CD14-positive monocyte (primary cell): ENCODE measurements around the gene FOSB. TPM values are rescaled to one million over a fixed set of nuclear protein-coding genes. Genes with fewer than 3 reads are reported as not detected.
"Not testable (repeated sequence)": the region's sequence is repeated elsewhere in the genome, so short reads cannot be mapped to it uniquely, and the experiment has no call there.

ENCODE experiments used
- DNase-seq, 3 donors: peaks; one replicate each; pipeline ENCODE4 v3.0.0-alpha.2; 2011 to 2022
- H2AFZ ChIP-seq: 2 replicates; pipeline ENCODE4 v1.6.0; 2012; ENCODE audit warnings: mild to moderate bottlenecking, low read depth, low read length, inconsistent platforms; ENCODE audit not compliant: insufficient read depth, poor library complexity, severe bottlenecking
- H3K27ac ChIP-seq, 2 donors: 1 replicate in 1 of 2; 2 replicates in 1 of 2; pipeline ENCODE4 v1.5.1; 2012 to 2013; ENCODE audit warnings: low read length in 2 of 2, control low read depth in 1 of 2, inconsistent platforms in 1 of 2, low read depth in 1 of 2, mild to moderate bottlenecking in 1 of 2
- H3K27me3 ChIP-seq, 2 donors: one replicate each; pipeline versions ENCODE4 v1.6.0 to v1.6.1; 2011 to 2013; ENCODE audit warnings: low read length in 2 of 2; ENCODE audit not compliant: control insufficient read depth in 2 of 2, insufficient read depth in 2 of 2
- H3K36me3 ChIP-seq, 2 donors: replicated peaks in 1 of 2; 1 replicate in 1 of 2; 2 replicates in 1 of 2; pipeline versions ENCODE4 v1.5.1 to v1.6.1; 2012 to 2013; ENCODE audit warnings: low read length in 2 of 2, control low read depth in 1 of 2, inconsistent platforms in 1 of 2, mild to moderate bottlenecking in 1 of 2; ENCODE audit not compliant: insufficient read depth in 2 of 2, control insufficient read depth in 1 of 2
- H3K4me1 ChIP-seq, 2 donors: 1 replicate in 1 of 2; 2 replicates in 1 of 2; pipeline versions ENCODE4 v1.5.1 to v1.6.1; 2012 to 2013; ENCODE audit warnings: low read length in 2 of 2, control low read depth in 1 of 2, inconsistent platforms in 1 of 2, mild to moderate bottlenecking in 1 of 2, moderate library complexity in 1 of 2; ENCODE audit not compliant: insufficient read depth in 2 of 2, control insufficient read depth in 1 of 2
- H3K4me2 ChIP-seq: replicated peaks from 2 replicates; pipeline ENCODE3; 2012; ENCODE audit warnings: low read length, moderate library complexity, mild to moderate bottlenecking; ENCODE audit not compliant: poor library complexity, severe bottlenecking; ENCODE audit errors: extremely low read depth
- H3K4me3 ChIP-seq, 3 experiments: fragments of 200-600 bp in 1 of 3; sonication (generic) in 1 of 3; replicated peaks in 1 of 3; 1 replicate in 2 of 3; 2 replicates in 1 of 3; pipeline ENCODE4 v1.5.1; 2011 to 2013; ENCODE audit warnings: low read length in 3 of 3, mild to moderate bottlenecking in 3 of 3, control low read depth in 2 of 3, low read depth in 2 of 3, inconsistent platforms in 1 of 3, moderate library complexity in 1 of 3
- H3K79me2 ChIP-seq: 2 replicates; pipeline ENCODE4 v1.6.0; 2012; ENCODE audit warnings: mild to moderate bottlenecking, control low read depth, inconsistent platforms, low read length, moderate library complexity; ENCODE audit not compliant: insufficient read depth
- H3K9ac ChIP-seq: 2 replicates; pipeline ENCODE4 v1.6.0; 2017; ENCODE audit warnings: low read length, mild to moderate bottlenecking; ENCODE audit not compliant: insufficient read depth, poor library complexity, severe bottlenecking
- H3K9me3 ChIP-seq, 2 donors: replicated peaks in 1 of 2; 1 replicate in 1 of 2; 2 replicates in 1 of 2; pipeline versions ENCODE4 v1.5.1 to v1.6.1; 2012 to 2013; ENCODE audit warnings: low read length in 2 of 2, control low read depth in 1 of 2; ENCODE audit not compliant: control insufficient read depth in 1 of 2, insufficient read depth in 1 of 2
- H4K20me1 ChIP-seq: 2 replicates; pipeline ENCODE4 v1.6.0; 2012; ENCODE audit warnings: mild to moderate bottlenecking, low read length, control low read depth, moderate library complexity; ENCODE audit not compliant: insufficient read depth
- H3K27ac Mint-ChIP-seq, 7 donors: one replicate each; pipeline ENCODE4 v1.8.0; 2020; ENCODE audit warnings: mild to moderate bottlenecking in 7 of 7, mixed read lengths in 7 of 7, moderate library complexity in 6 of 7, inconsistent platforms in 2 of 7
- H3K27me3 Mint-ChIP-seq, 3 donors: one replicate each; pipeline ENCODE4 v1.8.0; 2021 to 2022; ENCODE audit warnings: low read depth in 3 of 3, mild to moderate bottlenecking in 3 of 3, mixed read lengths in 3 of 3, moderate library complexity in 3 of 3, inconsistent platforms in 1 of 3
- H3K36me3 Mint-ChIP-seq, 2 donors: one replicate each; pipeline ENCODE4 v1.8.0; 2020; ENCODE audit warnings: mixed read lengths in 2 of 2, inconsistent platforms in 1 of 2, mild to moderate bottlenecking in 1 of 2
- H3K4me1 Mint-ChIP-seq: one replicate; pipeline ENCODE4 v1.8.0; 2020; ENCODE audit warnings: mild to moderate bottlenecking, mixed read lengths
- H3K4me3 Mint-ChIP-seq, 2 donors: one replicate each; pipeline ENCODE4 v1.8.0; 2020; ENCODE audit warnings: mild to moderate bottlenecking in 2 of 2, mixed read lengths in 2 of 2, moderate library complexity in 1 of 2
- H3K9me3 Mint-ChIP-seq, 7 donors: one replicate each; pipeline ENCODE4 v1.8.0; 2020 to 2022; ENCODE audit warnings: mixed read lengths in 7 of 7, mild to moderate bottlenecking in 6 of 7, moderate library complexity in 6 of 7, inconsistent platforms in 2 of 7
- CTCF ChIP-seq: fragments of 200-600 bp; IDR thresholded peaks from one replicate; pipeline ENCODE4 v1.8.0; 2022; ENCODE audit warnings: antibody characterized with exemption, mild to moderate bottlenecking
- WGBS: methylation state at CpG from one replicate; pipeline ENCODE4 v1.1.5; 2013; ENCODE audit warnings: missing lambda C conversion rate; ENCODE audit not compliant: insufficient coverage; 5-methylcytosine and 5-hydroxymethylcytosine counted together
- intact Hi-C, 2 donors: fragments of 100-400 bp; cut with micrococcal nuclease; formaldehyde crosslinking; loops; one replicate each; pipeline versions ENCODE4 v1.15.0 to v1.15.1; 2023
- polyA plus RNA-seq, 3 donors: library from polyadenylated mRNA; depleted of rRNA in 1 of 3; unstranded in 2 of 3; stranded (reverse) in 1 of 3; fragments of 300-500 nt in 2 of 3; fragments of >200 nt in 1 of 3; fragmentation: Illumina TruSeq in 2 of 3; gene quantifications; 1 replicate in 2 of 3; 2 replicates in 1 of 3; pipeline ENCODE4 v1.2.3, GENCODE V29; 2012 to 2021

FOSB gene
- polyA plus RNA-seq, 3 donors = 27.3 to 840 (median 28.2) TPM

GRCh38 chr19:45432543-45432942 is 35.3 kb upstream of the FOSB start:
- H3K4me3 ChIP-seq, H3K9ac ChIP-seq, H4K20me1 ChIP-seq, H2AFZ ChIP-seq, H3K27ac ChIP-seq, H3K79me2 ChIP-seq, H3K9me3 ChIP-seq, H3K4me2 ChIP-seq, H3K4me3 Mint-ChIP-seq, H3K36me3 Mint-ChIP-seq, DNase-seq, intact Hi-C loops, H3K27me3 ChIP-seq, H3K9me3 Mint-ChIP-seq, H3K36me3 ChIP-seq: not testable (repeated sequence)
- H3K27ac Mint-ChIP-seq = peak overlapping the region in 1 of 7 donors; percentile 54
- peaks cover 30% of the 10 kb centered on the region in 2 donors for H3K4me1 ChIP-seq
- peaks cover 30% of the 10 kb centered on the region for H3K4me1 Mint-ChIP-seq
- WGBS = 96% methylated on average over 5 of the region's 8 CpGs
- H3K27me3 Mint-ChIP-seq = peaks cover 10 to 16% (median 13%) of the 10 kb centered on the region in 3 donors

DNA sequence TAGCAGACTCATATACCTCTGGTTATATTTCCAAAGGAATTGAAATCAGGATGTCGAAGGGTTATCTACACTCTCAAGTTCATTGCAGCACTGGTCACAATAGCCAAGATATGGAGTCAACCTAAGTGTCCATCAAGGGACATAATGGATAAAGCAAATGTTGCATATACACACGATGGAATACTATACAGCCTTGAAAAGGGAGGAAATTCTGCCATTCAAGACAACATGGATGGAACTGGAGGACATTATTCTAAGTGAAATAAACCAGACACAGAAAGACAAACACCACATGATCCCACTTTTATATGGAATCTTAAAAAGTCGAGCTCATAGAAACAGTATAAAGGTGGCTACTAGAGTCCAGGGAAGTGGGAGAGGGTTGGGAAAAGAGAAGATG is 30.5 kb upstream of the FOSB start:
- Mint-ChIP-seq H3K4me1 (peaks cover 23% of the 10 kb centered on the region), H3K9me3 (peaks cover 0 to 5% (median 0%) of the 10 kb centered on the region in 7 donors), H3K36me3 (peaks cover 2 to 5% of the 10 kb centered on the region in 2 donors), H3K27ac (no peak overlapping the region), H3K4me3 (no peak overlapping the region), H3K27me3 (peaks cover 1 to 2% (median 2%) of the 10 kb centered on the region in 3 donors)
- H4K20me1 ChIP-seq = no peaks in the 10 kb centered on the region
- no CpG with 5 or more reads among the region's 3 CpGs for WGBS
- H3K4me1 ChIP-seq = peaks cover 19 to 30% of the 10 kb centered on the region in 2 donors
- TF ChIP-seq CTCF = no peak
- H3K36me3 ChIP-seq = no peaks in the 10 kb centered on the region
- no peak for DNase-seq
- intact Hi-C loops = no loop called here
- no peak overlapping the region for H2AFZ ChIP-seq
- no peak overlapping the region for H3K27ac ChIP-seq
- H3K79me2 ChIP-seq = no peaks in the 10 kb centered on the region
- H3K4me3 ChIP-seq = no peak overlapping the region
- no peak overlapping the region for H3K9ac ChIP-seq
- H3K27me3 ChIP-seq = no peaks in the 10 kb centered on the region
- no peaks in the 10 kb centered on the region for H3K9me3 ChIP-seq
- no peak overlapping the region for H3K4me2 ChIP-seq
